Breast epithelium (tissue), 3 donors: ENCODE data around the gene RHEB.

ENCODE experiments used
- POLR2A ChIP-seq: fragments of 450-650 bp; IDR thresholded peaks from one replicate; pipeline ENCODE4 v1.6.1; 2016; ENCODE audit warnings: antibody characterized with exemption, mild to moderate bottlenecking, moderate library complexity
- POLR2AphosphoS5 ChIP-seq, 3 donors: sonication (generic); formaldehyde crosslinking; IDR thresholded peaks; one replicate each; pipeline ENCODE4 v1.6.1; 2017; ENCODE audit warnings: antibody characterized with exemption in 3 of 3
- TF ChIP-seq, protein P1 (sequence below), 3 donors: fragments of 450-650 bp; IDR thresholded peaks; one replicate each; pipeline ENCODE4 v1.5.1; 2016 to 2017; ENCODE audit warnings: antibody characterized with exemption in 3 of 3, mild to moderate bottlenecking in 3 of 3, moderate library complexity in 3 of 3

DNA sequence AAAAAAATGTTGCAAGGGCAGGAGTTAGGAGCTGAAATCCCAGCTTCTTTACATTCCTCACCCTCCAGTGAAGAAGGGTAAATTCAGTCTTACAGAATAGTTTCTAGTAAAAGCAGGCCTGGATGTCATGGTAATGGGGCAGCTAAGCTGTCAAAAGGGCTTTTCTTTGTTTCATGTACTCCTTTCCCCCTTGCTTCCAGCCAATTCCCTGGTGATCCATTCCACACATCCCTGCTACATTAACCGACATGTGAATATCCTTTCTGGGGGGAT, 36.0 kb downstream of the RHEB start:
- TF ChIP-seq, protein P1, sequence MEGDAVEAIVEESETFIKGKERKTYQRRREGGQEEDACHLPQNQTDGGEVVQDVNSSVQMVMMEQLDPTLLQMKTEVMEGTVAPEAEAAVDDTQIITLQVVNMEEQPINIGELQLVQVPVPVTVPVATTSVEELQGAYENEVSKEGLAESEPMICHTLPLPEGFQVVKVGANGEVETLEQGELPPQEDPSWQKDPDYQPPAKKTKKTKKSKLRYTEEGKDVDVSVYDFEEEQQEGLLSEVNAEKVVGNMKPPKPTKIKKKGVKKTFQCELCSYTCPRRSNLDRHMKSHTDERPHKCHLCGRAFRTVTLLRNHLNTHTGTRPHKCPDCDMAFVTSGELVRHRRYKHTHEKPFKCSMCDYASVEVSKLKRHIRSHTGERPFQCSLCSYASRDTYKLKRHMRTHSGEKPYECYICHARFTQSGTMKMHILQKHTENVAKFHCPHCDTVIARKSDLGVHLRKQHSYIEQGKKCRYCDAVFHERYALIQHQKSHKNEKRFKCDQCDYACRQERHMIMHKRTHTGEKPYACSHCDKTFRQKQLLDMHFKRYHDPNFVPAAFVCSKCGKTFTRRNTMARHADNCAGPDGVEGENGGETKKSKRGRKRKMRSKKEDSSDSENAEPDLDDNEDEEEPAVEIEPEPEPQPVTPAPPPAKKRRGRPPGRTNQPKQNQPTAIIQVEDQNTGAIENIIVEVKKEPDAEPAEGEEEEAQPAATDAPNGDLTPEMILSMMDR (IDR thresholded peaks at IDR 0.05) = no peak
- no peak for TF ChIP-seq POLR2A
- TF ChIP-seq POLR2AphosphoS5 (IDR thresholded peaks at IDR 0.05) = no peak
